Activated naive CD4-positive, alpha-beta T cell treated with anti-CD3 and anti-CD28 coated beads, Interleukin-2, amount 50 U/mL, for 72 hours (primary cell): Measurements from ENCODE around the gene SPHKAP. TPM values are rescaled to one million over a fixed set of nuclear protein-coding genes. Genes with fewer than 3 reads are reported as not detected.
"Not testable (repeated sequence)": the region's sequence is repeated elsewhere in the genome, so short reads cannot be mapped to it uniquely, and the experiment has no call there.

Experiments
- ATAC-seq, 2 donors: fragments of 150-1000 bp; cut with Tn5 transposase; 2 replicates each; pipeline ENCODE4 v1.10.0; 2021; ENCODE audit warnings: mild to moderate bottlenecking in 2 of 2, moderate library complexity in 2 of 2
- DNase-seq, 2 donors: peaks; one replicate each; pipeline ENCODE4 v3.0.0; 2021 to 2022; ENCODE audit warnings: low spot score in 2 of 2
- H3K27ac Mint-ChIP-seq, 2 donors: one replicate each; pipeline ENCODE4 v1.8.0; 2022; ENCODE audit warnings: mild to moderate bottlenecking in 2 of 2, mixed read lengths in 2 of 2
- H3K36me3 Mint-ChIP-seq, 2 donors: one replicate each; pipeline ENCODE4 v1.8.0; 2022; ENCODE audit warnings: mixed read lengths in 2 of 2
- H3K9me3 Mint-ChIP-seq, 2 donors: one replicate each; pipeline ENCODE4 v1.8.0; 2022; ENCODE audit warnings: mixed read lengths in 2 of 2
- total RNA-seq, 2 donors: library from RNA; stranded (reverse); gene quantifications; one replicate each; pipeline ENCODE4 v1.2.3, GENCODE V29; 2022

The SPHKAP gene
- total RNA-seq, 2 donors from 2014 or later, result not detected

DNA sequence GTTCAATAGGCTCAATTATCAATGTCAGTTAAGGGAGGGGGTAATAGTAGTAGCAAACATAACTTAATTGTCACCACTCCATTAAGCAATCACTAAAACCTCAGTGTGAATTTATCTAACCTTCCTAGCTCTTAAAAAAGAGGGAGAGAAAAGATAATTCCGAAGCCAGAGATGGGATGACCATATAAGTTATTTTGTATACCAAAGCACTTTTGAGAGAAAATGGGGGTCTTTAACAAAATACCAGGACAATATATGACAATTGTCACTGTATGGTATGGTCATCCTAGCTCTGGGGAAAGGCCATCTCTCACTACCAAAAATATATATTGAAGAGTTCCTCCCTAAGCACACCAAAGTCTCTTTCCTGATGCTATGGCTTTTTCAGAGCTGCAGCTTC is 55.1 kb downstream of the SPHKAP start:
- H3K27ac Mint-ChIP-seq, result no peak overlapping the region
- peaks cover 5 to 8% of the 10 kb centered on the region in 2 donors for H3K9me3 Mint-ChIP-seq
- ATAC-seq (no peak), DNase-seq (no peak)
- no peaks in the 10 kb centered on the region for H3K36me3 Mint-ChIP-seq

DNA sequence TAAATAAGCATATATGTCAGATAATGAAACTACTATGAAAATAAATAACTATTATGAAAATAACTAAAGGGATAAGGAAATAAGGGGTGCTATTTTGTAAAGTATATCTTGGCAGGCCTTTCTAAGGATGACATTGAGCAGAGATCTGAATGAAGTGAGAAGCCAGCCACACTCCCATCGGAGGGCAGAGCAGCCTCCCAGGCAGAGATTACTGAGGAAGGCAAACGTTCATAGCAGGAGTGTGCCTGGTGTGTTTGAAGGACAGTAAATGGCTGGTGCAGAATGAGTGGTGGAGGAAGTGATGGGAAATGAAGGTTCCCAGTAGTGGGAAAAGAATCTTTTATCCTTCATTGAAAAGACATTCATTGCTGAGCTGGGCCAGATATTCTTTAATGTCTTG is 62.5 kb downstream of the SPHKAP start:
- Mint-ChIP-seq H3K27ac (no peak overlapping the region), H3K9me3 (peaks cover 2 to 5% of the 10 kb centered on the region in 2 donors), H3K36me3 (no peaks in the 10 kb centered on the region)
- ATAC-seq, result no peak
- no peak for DNase-seq

DNA sequence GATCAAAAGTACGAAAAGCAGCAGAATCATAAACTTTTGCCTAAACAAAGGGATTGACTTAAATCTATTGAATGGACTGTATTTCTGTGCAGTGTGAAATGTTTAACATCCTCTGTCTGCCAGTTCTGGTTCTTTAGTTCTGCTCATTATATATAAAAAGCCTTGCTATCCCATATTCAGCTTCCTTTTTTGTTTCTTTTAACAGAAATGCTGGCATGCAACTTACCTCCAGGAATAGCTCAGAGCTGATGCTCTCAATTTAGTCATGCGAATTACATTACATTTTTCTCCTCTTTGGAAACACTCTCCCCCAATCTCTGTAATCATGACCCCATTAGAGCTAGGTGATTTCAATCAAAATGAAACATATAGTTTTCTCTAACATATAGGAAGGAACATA is 73.6 kb downstream of the SPHKAP start:
- DNase-seq (no peak), ATAC-seq (no peak)
- H3K27ac Mint-ChIP-seq, result no peak overlapping the region
- H3K9me3 Mint-ChIP-seq, result peaks cover 0 to 4% of the 10 kb centered on the region in 2 donors
- H3K36me3 Mint-ChIP-seq, result no peaks in the 10 kb centered on the region

DNA sequence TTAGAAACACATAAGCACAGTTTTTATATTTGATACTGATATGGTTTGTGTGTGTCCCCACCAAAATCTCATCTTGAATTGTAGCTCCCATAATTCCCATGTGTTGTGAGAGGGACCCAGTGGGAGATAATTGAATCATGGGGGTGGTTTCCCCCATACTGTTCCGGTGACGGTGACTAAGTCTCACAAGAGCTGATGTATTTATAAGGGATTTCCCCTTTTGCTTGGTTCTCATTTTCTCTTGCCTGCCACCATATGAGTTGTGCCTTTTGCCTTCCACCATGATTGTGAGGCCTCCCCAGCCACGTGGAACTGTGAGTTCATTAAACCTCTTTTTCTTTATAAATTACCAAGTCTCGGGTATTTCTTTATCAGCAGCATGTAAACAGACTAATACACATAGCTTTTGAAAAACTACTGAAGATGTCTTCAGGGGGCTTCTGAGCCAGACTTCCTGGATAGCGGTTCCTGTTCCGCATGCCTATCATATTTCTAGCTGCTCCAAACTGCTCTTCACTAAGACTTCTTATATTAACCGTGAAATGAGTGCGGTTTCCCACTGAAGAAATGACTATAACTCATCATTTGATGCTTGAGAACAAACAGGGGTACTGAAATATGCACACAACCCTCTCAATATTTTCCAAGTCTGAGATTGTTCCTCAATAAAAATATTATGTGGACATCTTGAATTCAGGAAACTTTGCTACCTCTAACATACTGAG is 75.8 kb downstream of the SPHKAP start:
- no peak for ATAC-seq
- Mint-ChIP-seq H3K36me3 (no peaks in the 10 kb centered on the region), H3K9me3 (peaks cover 4 to 5% of the 10 kb centered on the region in 2 donors), H3K27ac (no peak overlapping the region)
- no peak for DNase-seq

DNA sequence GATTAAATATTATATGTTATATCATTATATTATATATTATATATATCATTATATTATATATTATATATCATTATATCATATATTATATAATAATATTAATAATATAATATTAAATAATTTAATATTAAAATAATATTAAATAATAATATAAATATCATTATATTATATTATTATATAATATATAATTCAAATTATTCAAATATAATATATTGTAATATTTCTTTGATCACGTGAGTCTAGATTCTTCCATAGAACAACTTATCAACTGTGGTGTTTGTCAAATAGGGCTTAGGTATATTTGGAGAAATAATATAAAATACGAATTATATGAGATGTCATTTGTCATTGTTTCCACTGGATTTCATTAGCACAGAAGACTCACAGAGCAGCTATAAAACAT is 77.3 kb downstream of the SPHKAP start:
- ATAC-seq (no peak), DNase-seq (no peak)
- no peaks in the 10 kb centered on the region for H3K36me3 Mint-ChIP-seq
- H3K9me3 Mint-ChIP-seq, result peaks cover 9 to 12% of the 10 kb centered on the region in 2 donors
- H3K27ac Mint-ChIP-seq, result no peak overlapping the region

DNA sequence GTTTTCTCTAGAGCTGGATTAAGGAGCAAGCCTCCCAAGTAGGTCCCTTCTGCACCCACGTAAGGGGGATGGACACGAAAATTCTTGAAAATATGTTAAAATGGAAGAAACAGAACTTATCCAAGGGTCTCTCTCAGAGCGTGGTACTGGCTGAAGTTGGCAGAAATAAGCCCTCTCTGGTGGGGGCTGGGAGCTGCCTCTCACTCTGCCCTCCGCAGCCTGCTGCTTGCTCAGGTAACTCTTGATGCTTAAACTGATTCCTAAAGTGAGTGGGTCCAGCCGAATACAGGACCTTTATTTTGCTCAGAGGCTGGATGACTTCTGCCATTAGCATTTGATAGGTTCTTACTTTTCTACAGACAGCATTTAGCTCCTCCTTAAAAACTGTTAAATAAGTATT is 78.1 kb downstream of the SPHKAP start:
- Mint-ChIP-seq H3K27ac (no peak overlapping the region), H3K9me3 (peaks cover 12 to 15% of the 10 kb centered on the region in 2 donors), H3K36me3 (peaks cover 0 to 4% of the 10 kb centered on the region in 2 donors)
- ATAC-seq (no peak), DNase-seq (no peak)

DNA sequence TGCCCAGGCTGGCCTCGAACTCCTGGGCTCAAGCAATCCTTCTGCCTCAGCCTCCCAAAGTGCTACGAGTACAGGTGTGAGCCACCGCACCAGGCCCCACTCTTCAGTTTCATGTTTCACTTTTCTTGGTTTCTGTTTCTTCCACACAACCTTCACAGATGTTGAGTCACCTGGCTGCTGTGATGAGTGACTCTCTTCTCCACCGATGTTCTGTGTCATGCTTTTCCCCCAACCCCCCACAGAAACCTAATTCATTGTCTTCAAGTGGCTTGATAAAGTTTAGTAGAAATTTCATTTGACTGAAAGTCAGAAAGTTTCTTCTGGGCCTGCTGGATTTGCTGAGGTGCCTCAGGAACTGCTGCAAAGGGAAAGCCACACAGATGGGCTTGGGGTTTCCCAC is 78.5 kb downstream of the SPHKAP start:
- Mint-ChIP-seq H3K9me3 (peaks cover 12% of the 10 kb centered on the region in 2 donors), H3K27ac (no peak overlapping the region), H3K36me3 (peaks cover 0 to 4% of the 10 kb centered on the region in 2 donors)
- peak; percentile 58 to 64 for ATAC-seq
- no peak for DNase-seq

DNA sequence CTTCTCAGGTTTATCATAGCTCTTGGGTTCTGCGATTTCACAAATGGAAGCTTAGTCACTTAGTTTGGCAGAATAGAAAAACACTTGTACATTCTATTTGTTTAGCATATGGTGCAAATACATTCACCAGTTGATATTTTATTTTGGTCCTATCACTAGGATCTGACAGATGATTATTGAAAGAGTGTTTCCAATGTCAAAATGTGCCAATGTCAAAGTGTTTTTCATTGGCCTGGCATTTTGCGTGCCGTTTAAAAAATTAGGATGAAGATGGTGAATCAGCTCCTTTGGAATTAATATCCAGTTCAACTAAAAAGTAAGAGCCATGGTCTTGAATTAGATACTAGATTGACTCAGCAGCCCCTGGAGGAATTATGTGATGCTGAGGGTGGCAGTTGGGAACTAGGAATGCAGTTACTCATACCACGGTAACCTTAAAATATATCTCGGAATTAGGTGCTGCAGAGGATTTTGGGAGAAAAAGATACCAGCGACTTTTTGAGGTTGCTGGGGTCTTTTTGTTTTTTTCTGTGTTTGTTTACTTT is 87.0 kb downstream of the SPHKAP start:
- no peak overlapping the region for H3K27ac Mint-ChIP-seq
- peaks cover 17 to 23% of the 10 kb centered on the region in 2 donors for H3K9me3 Mint-ChIP-seq
- DNase-seq, result no peak
- peaks cover 0 to 9% of the 10 kb centered on the region in 2 donors for H3K36me3 Mint-ChIP-seq
- ATAC-seq, result no peak

DNA sequence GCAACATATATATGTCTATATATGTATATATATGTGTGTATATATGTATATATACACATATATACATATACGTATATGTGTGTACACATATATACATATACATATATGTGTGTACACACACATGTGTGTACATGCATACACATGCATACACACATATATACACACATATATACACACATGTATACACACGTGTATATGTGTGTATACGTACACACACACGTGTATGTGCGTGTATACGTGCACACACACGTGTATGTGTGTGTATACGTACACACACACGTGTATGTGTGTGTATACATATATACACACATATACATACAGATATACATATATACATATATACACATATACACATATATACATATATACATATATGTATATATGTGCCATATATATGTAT is 89.4 kb downstream of the SPHKAP start:
- no peak overlapping the region for H3K27ac Mint-ChIP-seq
- peaks cover 0 to 4% of the 10 kb centered on the region in 2 donors for H3K36me3 Mint-ChIP-seq
- DNase-seq (no peak), ATAC-seq (no peak)
- H3K9me3 Mint-ChIP-seq, result peaks cover 18 to 21% of the 10 kb centered on the region in 2 donors

DNA sequence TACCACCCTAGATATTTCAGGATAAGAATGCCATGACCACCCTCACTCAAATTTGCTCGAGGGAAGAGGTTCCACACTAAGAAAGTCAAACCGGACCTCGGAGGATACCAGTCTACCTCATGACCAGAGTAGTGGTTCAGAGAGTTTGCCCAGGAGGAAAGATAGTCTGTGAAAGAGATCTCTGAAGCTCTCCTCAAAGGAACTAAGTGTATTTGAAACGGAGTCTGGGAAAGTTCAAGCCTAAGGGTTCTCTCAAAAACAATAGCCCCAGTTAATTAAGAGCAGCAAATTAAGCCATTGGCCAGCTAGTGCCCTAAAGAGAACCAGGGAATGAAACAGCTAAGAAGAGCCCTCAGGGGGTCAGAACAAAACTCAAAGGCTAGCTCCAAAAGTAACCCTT is 94.9 kb downstream of the SPHKAP start:
- peaks cover 0 to 4% of the 10 kb centered on the region in 2 donors for H3K36me3 Mint-ChIP-seq
- DNase-seq (no peak), ATAC-seq (no peak)
- no peak overlapping the region for H3K27ac Mint-ChIP-seq
- peaks cover 10 to 19% of the 10 kb centered on the region in 2 donors for H3K9me3 Mint-ChIP-seq

DNA sequence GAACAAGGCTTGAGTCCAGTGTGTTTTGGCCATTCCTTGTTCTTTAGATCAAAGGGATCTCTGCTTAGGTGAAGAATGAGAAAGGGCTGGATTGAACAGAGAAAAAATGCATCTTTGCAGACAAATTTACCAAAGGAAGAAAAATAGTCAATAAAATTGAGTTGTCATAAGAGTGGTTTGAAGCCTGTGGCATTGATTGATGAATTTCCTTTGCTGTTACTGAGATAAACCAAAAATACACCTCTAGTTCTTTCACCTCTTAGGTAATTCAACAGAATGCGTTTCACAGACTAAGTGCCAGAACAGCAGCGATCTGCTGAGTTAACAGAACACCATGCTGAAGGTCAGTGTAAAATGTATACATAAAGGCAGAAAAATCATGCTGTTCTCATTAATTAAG is 96.8 kb downstream of the SPHKAP start:
- peaks cover 0 to 3% of the 10 kb centered on the region in 2 donors for H3K36me3 Mint-ChIP-seq

DNA sequence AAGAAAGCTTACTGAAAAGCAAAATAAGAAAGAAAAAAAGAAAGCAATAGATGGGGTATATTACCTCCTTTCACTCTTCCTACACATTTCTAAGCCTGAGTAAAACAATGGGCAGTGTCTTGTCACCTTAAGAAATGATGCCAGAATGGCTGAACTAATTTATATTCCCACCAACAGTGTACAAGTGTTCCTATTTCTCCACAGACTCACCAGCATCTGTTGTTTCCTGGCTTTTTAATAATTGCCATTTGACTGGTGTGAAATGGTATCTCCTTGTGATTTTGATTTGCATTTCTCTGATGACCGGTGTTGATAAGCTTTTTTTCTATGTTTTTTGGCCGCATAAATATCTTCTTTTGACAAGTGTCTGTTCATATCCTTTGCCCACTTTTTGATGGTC is 98.4 kb downstream of the SPHKAP start:
- Mint-ChIP-seq H3K9me3 (peaks cover 0 to 13% of the 10 kb centered on the region in 2 donors), H3K27ac (no peak overlapping the region), H3K36me3 (no peaks in the 10 kb centered on the region)
- no peak for ATAC-seq
- DNase-seq, result no peak

More for the DNA sequence above, 96.8 kb downstream of the SPHKAP start:
- ATAC-seq (no peak), DNase-seq (no peak)
- no peak overlapping the region for H3K27ac Mint-ChIP-seq
- H3K9me3 Mint-ChIP-seq, result peaks cover 7 to 19% of the 10 kb centered on the region in 2 donors

DNA sequence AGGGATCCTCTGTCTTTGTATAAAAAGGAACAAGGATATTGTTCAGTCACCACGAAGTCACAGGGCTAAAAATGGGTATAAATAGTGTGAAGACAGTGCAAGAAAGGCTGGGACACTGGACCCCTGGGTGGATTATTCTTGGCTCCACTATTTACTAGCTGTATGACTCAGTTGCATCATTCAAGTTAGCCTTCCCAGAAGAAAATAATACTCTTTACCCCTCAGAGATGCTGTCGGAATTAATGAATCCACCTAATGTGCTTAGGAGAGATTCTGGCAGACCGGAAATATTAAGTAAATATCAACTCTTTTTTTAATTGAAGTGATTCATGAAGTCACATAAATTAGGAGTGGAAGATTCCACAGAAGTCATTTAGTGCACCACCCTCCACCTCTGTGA is 98.9 kb downstream of the SPHKAP start:
- Mint-ChIP-seq H3K9me3 (peaks cover 0 to 11% of the 10 kb centered on the region in 2 donors), H3K27ac (no peak overlapping the region), H3K36me3 (no peaks in the 10 kb centered on the region)
- ATAC-seq, result no peak
- no peak for DNase-seq

DNA sequence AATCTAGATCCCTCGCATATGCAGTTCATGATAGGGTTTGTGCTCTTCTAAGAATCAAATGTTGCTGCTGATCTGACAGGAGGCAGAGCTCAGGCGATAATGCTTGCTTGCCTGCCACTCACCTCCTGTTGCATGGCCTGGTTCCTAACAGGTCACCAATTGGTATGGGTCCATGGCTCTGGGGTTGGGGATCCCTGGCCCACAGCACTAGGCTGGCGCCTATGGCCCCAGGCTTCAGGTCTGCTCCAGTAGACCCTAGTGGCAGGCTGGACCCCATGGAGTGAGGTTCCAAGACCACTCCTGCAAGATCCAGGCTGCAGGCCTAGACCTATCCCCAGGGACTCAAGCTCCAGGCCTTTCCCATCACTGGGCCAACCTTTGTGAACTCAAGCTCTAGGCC is 102.3 kb downstream of the SPHKAP start:
- Mint-ChIP-seq H3K9me3 (peaks cover 6 to 9% of the 10 kb centered on the region in 2 donors), H3K36me3 (no peaks in the 10 kb centered on the region), H3K27ac (no peak overlapping the region)
- DNase-seq (no peak), ATAC-seq (no peak)

DNA sequence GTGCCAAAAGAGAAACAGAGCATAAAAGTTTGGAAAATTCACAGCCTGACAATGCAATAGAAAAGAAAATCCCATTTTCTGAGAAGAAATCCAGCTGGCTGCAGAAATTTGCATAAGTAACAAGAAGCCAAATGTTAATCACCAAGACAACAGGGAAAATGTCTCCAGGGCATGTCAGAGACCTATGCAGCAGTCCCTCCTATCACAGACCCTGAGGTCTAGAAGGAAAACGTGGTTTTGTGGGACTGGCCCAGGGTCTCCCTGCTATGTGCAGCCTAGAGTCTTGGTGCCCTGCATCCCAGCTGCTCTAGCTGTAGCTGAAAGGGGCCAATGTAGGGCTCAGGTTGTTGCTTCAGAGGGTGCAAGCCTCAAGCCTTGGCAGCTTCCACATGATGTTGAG is 104.8 kb downstream of the SPHKAP start:
- not testable (repeated sequence) for DNase-seq, H3K27ac Mint-ChIP-seq, ATAC-seq, H3K36me3 Mint-ChIP-seq, H3K9me3 Mint-ChIP-seq

DNA sequence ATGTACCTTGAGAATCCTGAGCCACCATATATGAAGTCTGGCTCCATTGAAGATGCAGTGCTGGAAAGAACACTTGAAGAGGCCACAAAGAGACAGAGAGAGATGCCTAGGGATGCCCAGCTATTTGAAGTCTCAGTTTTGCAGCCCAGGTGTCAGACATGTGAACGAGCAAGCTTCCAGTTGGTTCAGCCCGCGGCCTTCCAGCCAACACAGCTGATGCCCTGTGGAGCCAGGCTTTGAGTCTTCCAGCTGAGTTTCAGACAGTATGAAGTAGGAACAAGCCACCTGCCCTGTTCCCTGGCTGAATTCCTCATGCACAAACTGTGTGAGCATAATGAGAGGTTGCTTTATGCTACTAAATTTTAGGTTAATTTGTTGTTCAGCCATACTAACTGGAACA is 108.8 kb downstream of the SPHKAP start:
- Mint-ChIP-seq H3K9me3 (peaks cover 0 to 8% of the 10 kb centered on the region in 2 donors), H3K36me3 (no peaks in the 10 kb centered on the region), H3K27ac (no peak overlapping the region)
- DNase-seq (no peak), ATAC-seq (no peak)

DNA sequence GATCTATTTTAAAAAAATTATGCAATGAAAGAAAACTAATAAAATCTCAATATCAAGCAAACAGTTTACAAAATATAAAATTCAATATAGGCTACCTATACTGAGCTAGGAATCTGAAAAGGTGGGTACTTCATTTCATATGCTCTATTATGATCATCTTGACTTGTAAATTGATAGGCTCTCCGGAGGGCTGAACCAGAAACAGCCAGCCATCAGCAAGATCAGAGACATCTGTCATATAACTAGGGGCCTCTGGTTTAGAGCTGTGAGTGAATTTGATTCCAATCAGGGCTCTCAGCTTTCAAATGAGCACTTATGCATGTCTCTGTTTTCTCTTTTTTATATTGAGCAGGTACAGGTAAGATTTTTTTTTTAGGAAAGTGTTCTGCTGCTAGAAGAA is 114.2 kb downstream of the SPHKAP start:
- Mint-ChIP-seq H3K27ac (no peak overlapping the region), H3K36me3 (no peaks in the 10 kb centered on the region), H3K9me3 (peaks cover 2 to 3% of the 10 kb centered on the region in 2 donors)
- no peak for ATAC-seq
- no peak for DNase-seq
